MM.1S (cell line): ENCODE data around the gene ATXN1.

Experiments
- DNase-seq: peaks from one replicate; pipeline ENCODE4 v3.0.0-alpha.2; 2015
- H2AFZ ChIP-seq: fragments of 300-600 bp; sonication (generic); 2 replicates; pipeline ENCODE4 v1.6.0; 2016; ENCODE audit warnings: antibody characterized with exemption, low read length
- H3F3A ChIP-seq: fragments of 300-600 bp; sonication (generic); 2 replicates; pipeline ENCODE4 v1.6.1; 2016; ENCODE audit warnings: mild to moderate bottlenecking, antibody characterized with exemption, low read length, moderate library complexity, mixed read lengths; ENCODE audit not compliant: insufficient read depth
- H3K27ac ChIP-seq: fragments of 300-600 bp; sonication (generic); 2 replicates; pipeline ENCODE4 v1.5.1; 2016; ENCODE audit warnings: mild to moderate bottlenecking, low read length
- H3K27me3 ChIP-seq: fragments of 300-600 bp; sonication (generic); replicated peaks from 2 replicates; pipeline ENCODE4 v1.6.0; 2016; ENCODE audit warnings: low read length; ENCODE audit not compliant: insufficient read depth
- H3K36me3 ChIP-seq: fragments of 300-600 bp; sonication (generic); replicated peaks from 2 replicates; pipeline ENCODE4 v1.6.1; 2016; ENCODE audit warnings: mild to moderate bottlenecking, low read length, mixed read lengths; ENCODE audit not compliant: insufficient read depth
- H3K4me1 ChIP-seq: fragments of 300-600 bp; sonication (generic); 2 replicates; pipeline ENCODE4 v1.6.1; 2016; ENCODE audit warnings: low read length, mixed read lengths
- H3K4me2 ChIP-seq: fragments of 300-600 bp; sonication (generic); 2 replicates; pipeline ENCODE4 v1.6.0; 2016; ENCODE audit warnings: low read depth, low read length
- H3K4me3 ChIP-seq: fragments of 300-600 bp; sonication (generic); 2 replicates; pipeline ENCODE4 v1.5.1; 2016; ENCODE audit warnings: low read length, mixed read lengths
- H3K79me2 ChIP-seq: fragments of 300-600 bp; sonication (generic); 2 replicates; pipeline ENCODE4 v1.6.1; 2016; ENCODE audit warnings: mixed run types, low read length, mixed read lengths
- H3K9ac ChIP-seq: fragments of 300-600 bp; sonication (generic); 2 replicates; pipeline ENCODE4 v1.6.1; 2016; ENCODE audit warnings: low read length, mixed read lengths
- H3K9me2 ChIP-seq: fragments of 300-600 bp; sonication (generic); replicated peaks from 2 replicates; pipeline ENCODE4 v1.6.1; 2016; ENCODE audit warnings: mild to moderate bottlenecking, low read length, mixed read lengths; ENCODE audit not compliant: insufficient read depth
- H3K9me3 ChIP-seq: fragments of 300-600 bp; sonication (generic); replicated peaks from 2 replicates; pipeline ENCODE4 v1.6.1; 2016; ENCODE audit warnings: mild to moderate bottlenecking, low read length, mixed read lengths; ENCODE audit not compliant: insufficient read depth
- H4K20me1 ChIP-seq: fragments of 300-600 bp; sonication (generic); 2 replicates; pipeline ENCODE4 v1.6.1; 2016; ENCODE audit warnings: mild to moderate bottlenecking, low read length, moderate library complexity, mixed read lengths; ENCODE audit not compliant: insufficient read depth
- CTCF ChIP-seq: fragments of 300-600 bp; sonication (generic); IDR thresholded peaks from 2 replicates; pipeline ENCODE4 v1.5.1; 2016; ENCODE audit warnings: antibody characterized with exemption, low read length, mixed read lengths
- EZH2 ChIP-seq: fragments of 300-600 bp; sonication (generic); optimal IDR thresholded peaks from 2 replicates; pipeline ENCODE3; 2017; ENCODE audit warnings: low read depth, mild to moderate bottlenecking, antibody characterized with exemption, low read length, mixed read lengths
- EZH2phosphoT487 ChIP-seq: fragments of 300-600 bp; sonication (generic); IDR thresholded peaks from 2 replicates; pipeline ENCODE4 v1.6.1; 2018; ENCODE audit warnings: antibody characterized with exemption, low read length

The ATXN1 gene

GRCh38 chr6:16670617-16671051 is 90.6 kb downstream of the ATXN1 start:
- Histone ChIP-seq H3K4me2 (peak overlapping the region; percentile 8; the same call in 1 of the 2 replicates), H3K27ac (peak overlapping the region; percentile 54; the same call in 1 of the 2 replicates), H3K4me1 (peaks cover 31% of the 10 kb centered on the region)

GRCh38 chr6:16670183-16670582 is 91.1 kb downstream of the ATXN1 start:
- H3K9ac ChIP-seq, result no peak overlapping the region
- H3F3A ChIP-seq, result 0 out of 2 replicates have a peak, but pooled peaks cover 3% of the 10 kb centered on the region
- no peaks in the 10 kb centered on the region for H3K9me3 ChIP-seq
- no peaks in the 10 kb centered on the region for H3K36me3 ChIP-seq
- peaks cover 10% of the 10 kb centered on the region; the same call in 1 of the 2 replicates for H3K79me2 ChIP-seq
- H3K27ac ChIP-seq, result peak overlapping the region; percentile 54; the same call in 1 of the 2 replicates
- H3K4me1 ChIP-seq, result peaks cover 31% of the 10 kb centered on the region
- no peak overlapping the region for H2AFZ ChIP-seq
- H4K20me1 ChIP-seq, result no peaks in the 10 kb centered on the region
- no peak overlapping the region for H3K4me3 ChIP-seq
- H3K4me2 ChIP-seq, result peak overlapping the region; percentile 46; the same call in 1 of the 2 replicates
- TF ChIP-seq CTCF, result no peak
- TF ChIP-seq EZH2, result no peak
- TF ChIP-seq EZH2phosphoT487, result no peak
- H3K27me3 ChIP-seq, result no peaks in the 10 kb centered on the region
- no peak for DNase-seq
- no peaks in the 10 kb centered on the region for H3K9me2 ChIP-seq

More at GRCh38 chr6:16670617-16671051, 90.6 kb downstream of the ATXN1 start:
- no peak for DNase-seq
- Histone ChIP-seq H3K9me2 (no peaks in the 10 kb centered on the region), H3K79me2 (peaks cover 10% of the 10 kb centered on the region; the same call in 1 of the 2 replicates), H3K4me3 (no peak overlapping the region), H3F3A (0 out of 2 replicates have a peak, but pooled peaks cover 3% of the 10 kb centered on the region), H3K36me3 (no peaks in the 10 kb centered on the region), H3K9me3 (no peaks in the 10 kb centered on the region), H3K27me3 (no peaks in the 10 kb centered on the region), H2AFZ (no peak overlapping the region), H4K20me1 (no peaks in the 10 kb centered on the region), H3K9ac (no peak overlapping the region)
- no peak for TF ChIP-seq EZH2
- no peak for TF ChIP-seq CTCF
- no peak for TF ChIP-seq EZH2phosphoT487

GRCh38 chr6:16669227-16669626 is 92.0 kb downstream of the ATXN1 start:
- Histone ChIP-seq H3K9me2 (no peaks in the 10 kb centered on the region), H3K9ac (no peak overlapping the region), H3K9me3 (no peaks in the 10 kb centered on the region), H2AFZ (no peak overlapping the region), H3K27me3 (no peaks in the 10 kb centered on the region), H3K36me3 (no peaks in the 10 kb centered on the region), H3K4me1 (peaks cover 31% of the 10 kb centered on the region), H3K4me3 (no peak overlapping the region), H3K4me2 (peak overlapping the region; percentile 46; the same call in 1 of the 2 replicates), H4K20me1 (no peaks in the 10 kb centered on the region), H3F3A (no peaks in the 10 kb centered on the region), H3K79me2 (peaks cover 10% of the 10 kb centered on the region; the same call in 1 of the 2 replicates), H3K27ac (peak overlapping the region; percentile 54; the same call in 1 of the 2 replicates)
- TF ChIP-seq CTCF, result no peak
- TF ChIP-seq EZH2phosphoT487, result no peak
- TF ChIP-seq EZH2, result no peak
- DNase-seq, result peak; percentile 66
